Osteocyte (in vitro differentiated cells): ENCODE data around the gene EFNA5. TPM values are rescaled to one million over a fixed set of nuclear protein-coding genes. Genes with fewer than 3 reads are reported as not detected.

Experiments used
- DNase-seq: peaks from one replicate; pipeline ENCODE4 v3.0.0; 2021; ENCODE audit warnings: mixed read lengths; ENCODE audit not compliant: unreplicated experiment; ENCODE audit errors: extremely low spot score
- H3K27ac Mint-ChIP-seq: one replicate; pipeline ENCODE4 v1.8.0; 2021; ENCODE audit warnings: mild to moderate bottlenecking, mixed read lengths; ENCODE audit not compliant: unreplicated experiment
- H3K27me3 Mint-ChIP-seq: one replicate; pipeline ENCODE4 v1.8.0; 2021; ENCODE audit warnings: mixed read lengths; ENCODE audit not compliant: unreplicated experiment
- H3K36me3 Mint-ChIP-seq: one replicate; pipeline ENCODE4 v1.8.0; 2021; ENCODE audit warnings: mixed read lengths; ENCODE audit not compliant: unreplicated experiment
- H3K4me1 Mint-ChIP-seq: one replicate; pipeline ENCODE4 v1.8.0; 2021; ENCODE audit warnings: mixed read lengths; ENCODE audit not compliant: unreplicated experiment
- H3K4me3 Mint-ChIP-seq: one replicate; pipeline ENCODE4 v1.8.0; 2021; ENCODE audit warnings: mild to moderate bottlenecking, moderate library complexity, mixed read lengths; ENCODE audit not compliant: unreplicated experiment
- H3K9me3 Mint-ChIP-seq: one replicate; pipeline ENCODE4 v1.8.0; 2021; ENCODE audit warnings: mixed read lengths; ENCODE audit not compliant: unreplicated experiment
- CTCF ChIP-seq: fragments of 200-600 bp; sonication (generic); IDR thresholded peaks from 2 replicates; pipeline ENCODE4 v1.5.0; 2021; ENCODE audit warnings: antibody characterized with exemption, mild to moderate bottlenecking, moderate library complexity
- total RNA-seq: library from RNA; stranded (reverse); gene quantifications from 2 replicates; pipeline ENCODE4 v1.2.1, GENCODE V29; 2021

EFNA5 gene
- total RNA-seq, 1 donor from 2014 or later: 34.2 TPM

GRCh38 chr5:107576736-107577393 is 93.9 kb downstream of the EFNA5 start:
- TF ChIP-seq CTCF: no peak
- DNase-seq: no peak
- H3K36me3 Mint-ChIP-seq: no peaks in the 10 kb centered on the region
- H3K27ac Mint-ChIP-seq: no peak overlapping the region
- peaks cover 27% of the 10 kb centered on the region for H3K4me1 Mint-ChIP-seq
- no peak overlapping the region for H3K4me3 Mint-ChIP-seq
- H3K9me3 Mint-ChIP-seq: no peaks in the 10 kb centered on the region
- no peaks in the 10 kb centered on the region for H3K27me3 Mint-ChIP-seq

GRCh38 chr5:107576155-107576554 is 94.6 kb downstream of the EFNA5 start:
- DNase-seq: no peak
- Mint-ChIP-seq H3K27ac (no peak overlapping the region), H3K36me3 (no peaks in the 10 kb centered on the region), H3K4me1 (peaks cover 28% of the 10 kb centered on the region), H3K4me3 (no peak overlapping the region), H3K27me3 (no peaks in the 10 kb centered on the region), H3K9me3 (no peaks in the 10 kb centered on the region)
- TF ChIP-seq CTCF: no peak

- DNase-seq: no peak
- no peaks in the 10 kb centered on the region for H3K27me3 Mint-ChIP-seq
- no peak overlapping the region for H3K4me3 Mint-ChIP-seq
- TF ChIP-seq CTCF: no peak
- H3K27ac Mint-ChIP-seq: no peak overlapping the region
- peaks cover 33% of the 10 kb centered on the region for H3K4me1 Mint-ChIP-seq
- no peaks in the 10 kb centered on the region for H3K36me3 Mint-ChIP-seq
- no peaks in the 10 kb centered on the region for H3K9me3 Mint-ChIP-seq
Observed at GRCh38 chr5:107574287-107574686, 96.5 kb downstream of the EFNA5 start.

DNA sequence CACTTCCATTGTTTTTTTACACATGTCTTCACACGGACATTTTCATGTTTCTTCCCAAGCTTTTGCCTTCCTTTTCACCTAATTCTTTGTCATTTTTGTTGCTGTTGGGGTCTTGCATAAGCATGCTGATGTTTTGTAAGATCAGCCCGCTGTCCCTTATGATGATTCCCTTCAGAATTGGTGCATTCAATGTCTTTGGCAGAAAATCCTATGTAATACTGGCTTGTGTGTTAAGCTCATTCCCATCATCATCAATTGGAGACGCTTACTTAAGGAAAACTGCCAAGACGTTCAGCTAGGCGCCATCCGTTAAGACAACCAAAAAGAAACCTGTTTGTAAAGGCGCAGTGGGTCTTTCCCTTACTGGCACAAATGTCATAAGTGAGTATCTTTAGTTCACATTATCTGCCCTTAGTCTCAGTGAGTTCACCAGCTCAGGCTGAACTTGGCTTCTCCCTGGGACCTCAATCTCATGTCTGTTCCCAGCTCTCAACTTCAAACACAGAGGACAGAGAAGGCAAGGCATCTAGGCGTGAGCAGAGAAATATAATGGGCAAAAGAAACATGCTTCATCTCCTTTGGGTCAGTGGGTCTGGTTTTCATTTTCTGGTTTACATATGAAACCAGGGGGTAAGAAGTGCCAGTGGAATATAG is 97.9 kb downstream of the EFNA5 start:
- no peak for DNase-seq

More for the DNA sequence above, 97.9 kb downstream of the EFNA5 start:
- H3K36me3 Mint-ChIP-seq: no peaks in the 10 kb centered on the region
- H3K4me3 Mint-ChIP-seq: no peak overlapping the region
- H3K27me3 Mint-ChIP-seq: no peaks in the 10 kb centered on the region
- no peak overlapping the region for H3K27ac Mint-ChIP-seq
- peaks cover 40% of the 10 kb centered on the region for H3K4me1 Mint-ChIP-seq
- no peaks in the 10 kb centered on the region for H3K9me3 Mint-ChIP-seq
- no peak for TF ChIP-seq CTCF
